ENCODE results near the gene EFHC1.
"Not testable (repeated sequence)": the region's sequence is repeated elsewhere in the genome, so short reads cannot be mapped to it uniquely, and the experiment has no call there.

EFHC1 gene, protein sequence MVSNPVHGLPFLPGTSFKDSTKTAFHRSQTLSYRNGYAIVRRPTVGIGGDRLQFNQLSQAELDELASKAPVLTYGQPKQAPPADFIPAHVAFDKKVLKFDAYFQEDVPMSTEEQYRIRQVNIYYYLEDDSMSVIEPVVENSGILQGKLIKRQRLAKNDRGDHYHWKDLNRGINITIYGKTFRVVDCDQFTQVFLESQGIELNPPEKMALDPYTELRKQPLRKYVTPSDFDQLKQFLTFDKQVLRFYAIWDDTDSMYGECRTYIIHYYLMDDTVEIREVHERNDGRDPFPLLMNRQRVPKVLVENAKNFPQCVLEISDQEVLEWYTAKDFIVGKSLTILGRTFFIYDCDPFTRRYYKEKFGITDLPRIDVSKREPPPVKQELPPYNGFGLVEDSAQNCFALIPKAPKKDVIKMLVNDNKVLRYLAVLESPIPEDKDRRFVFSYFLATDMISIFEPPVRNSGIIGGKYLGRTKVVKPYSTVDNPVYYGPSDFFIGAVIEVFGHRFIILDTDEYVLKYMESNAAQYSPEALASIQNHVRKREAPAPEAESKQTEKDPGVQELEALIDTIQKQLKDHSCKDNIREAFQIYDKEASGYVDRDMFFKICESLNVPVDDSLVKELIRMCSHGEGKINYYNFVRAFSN

DNA sequence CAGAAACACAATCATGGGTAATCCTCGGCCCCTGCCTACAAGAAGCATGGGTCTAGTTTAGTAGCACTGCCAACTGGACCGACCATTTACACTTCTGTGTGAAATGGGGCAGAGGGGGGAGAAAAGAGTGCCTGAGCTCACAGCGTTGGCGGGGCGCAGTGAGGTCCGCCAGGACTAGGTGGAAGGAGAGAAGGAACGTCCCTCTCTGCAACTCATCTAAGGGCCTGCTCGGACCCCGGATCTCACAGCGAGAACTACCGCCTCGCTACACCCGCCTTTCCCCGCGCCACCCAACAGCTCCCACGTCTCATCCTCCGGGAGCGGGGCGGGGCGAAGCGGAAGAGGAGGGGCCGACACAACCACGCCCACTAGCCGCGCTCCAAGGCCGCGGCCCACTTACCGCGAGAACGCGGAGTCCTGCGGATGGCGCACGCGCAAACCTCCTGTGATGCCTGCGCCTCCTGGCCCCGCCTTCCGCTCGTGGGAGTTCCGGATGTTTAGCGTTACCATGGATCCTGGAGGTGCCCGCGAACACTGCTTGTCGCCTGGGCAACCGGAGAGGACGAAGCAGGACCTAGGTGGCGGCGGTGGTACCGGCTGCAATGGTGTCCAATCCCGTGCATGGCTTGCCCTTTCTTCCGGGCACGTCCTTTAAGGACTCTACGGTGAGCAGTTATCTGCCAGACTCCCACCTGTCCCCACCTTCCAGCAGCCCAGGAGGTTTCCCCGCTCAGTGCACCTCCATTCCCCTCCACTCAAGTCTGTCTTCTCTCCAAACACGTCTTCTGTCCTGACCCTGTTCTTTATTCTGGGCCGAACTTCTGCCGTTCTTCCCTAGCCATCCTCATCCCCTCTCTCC is at the start of gene EFHC1:
EFHC1 (plus strand) TSS at position 534 of the 859 bp plus-strand sequence; CDS start at position 603, 69 bp downstream.
- in situ Hi-C loops (cut with HindIII; ENCODE audit: low pct_ligation_motif_present, low pct_unique_long_range_greater_than_20kb, low sequenced_read_pairs) = loop anchor here (25.0 kb wide), 1 partner anchor 242 kb away; the partner anchor contains the start of gene TMEM14A
- peak; percentile 97 for DNase-seq

GRCh38 chr6:52371656-52372191 is 48.4 kb upstream of the EFHC1 start:
- in situ Hi-C loops (cut with HindIII; ENCODE audit: low pct_ligation_motif_present, low pct_unique_long_range_greater_than_20kb, low sequenced_read_pairs) = no loop called here
- DNase-seq = no peak

DNA sequence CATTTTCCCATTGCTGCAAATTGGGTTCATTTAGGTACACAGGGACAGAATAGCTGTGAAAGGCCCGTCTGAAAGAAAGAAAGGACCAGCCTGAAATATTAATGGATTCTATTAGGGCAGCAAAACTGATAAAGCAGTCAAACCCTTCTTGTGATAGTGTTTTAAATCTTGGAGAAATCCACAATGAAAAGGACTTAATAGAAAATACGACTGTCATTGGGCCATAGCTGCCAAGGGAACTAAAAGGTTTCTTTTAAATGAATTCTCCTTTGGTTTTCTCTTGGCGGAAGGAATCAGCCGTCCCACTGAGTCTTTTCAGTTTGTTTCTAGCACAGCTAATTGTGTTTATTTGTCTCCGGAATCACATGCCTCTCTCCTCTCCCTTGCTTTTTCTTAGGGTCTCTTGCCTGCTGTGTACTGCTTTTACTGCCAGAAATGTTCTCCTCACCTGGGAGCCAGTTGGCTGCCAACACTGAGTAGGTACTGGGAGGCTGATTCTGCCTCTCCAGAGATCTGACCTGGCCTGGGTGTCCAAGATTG is 46.9 kb upstream of the EFHC1 start:
- no peak for DNase-seq
- in situ Hi-C loops (cut with HindIII; ENCODE audit: low pct_ligation_motif_present, low pct_unique_long_range_greater_than_20kb, low sequenced_read_pairs) = no loop called here

DNA sequence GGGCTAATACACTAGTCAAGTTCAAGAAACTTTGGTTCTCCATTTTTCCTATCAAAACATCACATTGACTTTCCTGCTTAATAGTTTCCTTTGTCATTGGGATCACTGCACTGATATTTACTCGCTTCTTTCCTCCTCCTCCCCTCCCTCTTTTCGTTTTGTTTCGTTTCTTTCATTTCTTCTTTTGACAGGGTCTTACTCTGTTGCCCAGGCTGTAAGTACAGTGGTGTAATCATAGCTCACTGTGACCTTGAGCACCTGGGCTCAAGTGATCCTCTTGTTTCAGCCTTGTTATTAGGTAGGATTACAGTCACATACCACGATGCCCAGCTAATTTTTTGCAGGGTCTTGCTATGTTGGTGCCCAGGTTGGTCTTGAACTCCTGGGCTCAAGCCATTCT is 45.9 kb upstream of the EFHC1 start:
- no peak for DNase-seq
- in situ Hi-C loops (cut with HindIII; ENCODE audit: low pct_ligation_motif_present, low pct_unique_long_range_greater_than_20kb, low sequenced_read_pairs) = no loop called here

DNA sequence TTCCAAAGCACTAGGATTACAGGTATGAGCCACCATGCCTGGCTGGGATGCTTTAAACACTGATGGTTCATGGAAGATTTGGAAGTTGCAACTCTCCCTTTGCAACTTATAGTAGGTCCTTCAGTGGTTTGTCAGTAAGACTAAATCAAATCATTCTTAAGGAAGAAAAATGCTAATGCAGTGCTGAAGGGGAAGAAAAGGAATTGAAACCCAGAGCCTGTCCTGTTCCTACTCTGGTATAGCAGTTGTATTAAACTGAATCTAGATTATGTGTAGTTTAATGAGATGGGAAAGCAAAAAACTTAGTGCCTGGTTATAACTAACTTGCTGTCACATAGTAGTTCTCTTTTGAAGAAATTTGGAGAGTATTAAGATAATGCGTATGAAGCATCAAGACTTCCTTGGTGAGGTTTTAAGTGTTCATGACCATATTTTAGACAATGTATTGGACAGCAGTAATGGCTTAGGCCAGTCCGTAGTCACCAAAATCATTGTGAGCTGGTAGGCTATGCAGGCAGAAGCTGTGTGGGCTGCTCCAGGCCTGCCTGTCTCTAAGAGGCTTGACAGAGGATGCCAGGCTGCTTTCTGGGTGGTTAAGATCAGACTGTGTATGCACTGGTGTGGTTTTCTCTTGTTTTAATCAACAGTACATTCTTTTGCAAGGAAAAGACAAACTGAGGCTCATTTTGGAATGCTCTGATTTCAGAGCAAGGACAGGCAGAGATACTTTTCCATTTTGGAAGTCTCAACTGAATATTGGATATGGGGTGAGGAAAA is 44.2 kb upstream of the EFHC1 start:
- in situ Hi-C loops (cut with HindIII; ENCODE audit: low pct_ligation_motif_present, low pct_unique_long_range_greater_than_20kb, low sequenced_read_pairs) = loop anchor here (25.0 kb wide), 1 partner anchor 89 kb away; the partner anchor contains the start of gene MCM3
- DNase-seq = no peak

DNA sequence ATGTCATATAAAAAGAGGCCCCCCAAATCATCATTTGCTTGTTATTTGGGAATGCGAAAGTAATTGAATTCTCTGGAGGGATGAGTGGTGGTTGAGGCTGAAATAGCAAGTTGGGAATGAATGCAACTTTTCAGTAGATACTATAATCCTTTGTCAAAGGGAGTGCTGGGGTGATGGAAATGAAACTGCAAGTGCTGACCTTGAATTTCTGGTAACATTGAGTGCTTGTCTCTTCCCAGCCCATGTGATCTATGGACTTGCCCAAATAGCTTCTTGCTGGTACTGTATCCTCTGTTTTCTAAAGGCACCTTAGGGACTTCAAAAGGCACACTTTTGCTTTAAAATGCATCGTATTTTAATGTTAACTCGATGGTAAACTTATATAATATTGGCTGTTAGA is 43.4 kb upstream of the EFHC1 start:
- in situ Hi-C loops (cut with HindIII; ENCODE audit: low pct_ligation_motif_present, low pct_unique_long_range_greater_than_20kb, low sequenced_read_pairs) = loop anchor here (25.0 kb wide), 1 partner anchor 89 kb away; the partner anchor contains the start of gene MCM3

DNA sequence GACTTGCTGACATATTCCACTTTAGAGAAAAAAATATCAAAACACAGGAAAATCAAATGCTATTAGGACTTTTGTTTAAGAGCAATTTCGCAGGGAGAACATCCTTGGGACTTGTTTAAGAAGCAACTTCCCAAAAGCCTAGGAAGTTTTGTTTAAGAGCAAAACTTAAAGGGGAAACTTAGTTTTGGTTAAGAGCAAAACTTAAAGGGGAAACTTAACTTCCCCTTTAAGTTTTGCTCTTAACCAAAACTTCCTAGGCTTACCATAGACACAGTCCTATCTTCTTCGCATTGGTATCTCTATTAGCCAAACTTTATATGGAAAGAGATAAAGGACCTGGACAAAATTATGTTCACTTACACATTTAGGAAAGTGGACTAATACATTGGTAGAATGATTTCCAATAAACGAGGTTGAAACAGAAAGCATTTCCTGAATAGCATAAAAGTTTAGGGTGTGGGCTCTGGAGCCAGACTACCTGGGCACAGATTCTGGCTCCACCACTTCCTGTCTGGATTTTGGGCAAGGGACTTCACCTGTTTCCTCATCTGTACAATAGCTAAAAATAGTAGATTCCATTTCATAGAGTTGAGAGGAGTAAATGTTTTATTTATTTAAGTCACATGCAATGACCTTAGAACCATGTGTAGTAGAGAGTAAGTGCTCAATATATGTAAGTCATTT is 42.5 kb upstream of the EFHC1 start:
- in situ Hi-C loops (cut with HindIII; ENCODE audit: low pct_ligation_motif_present, low pct_unique_long_range_greater_than_20kb, low sequenced_read_pairs) = loop anchor here (25.0 kb wide), 1 partner anchor 90 kb away; the partner anchor contains the start of gene MCM3
- DNase-seq = no peak

More for the DNA sequence above, 43.4 kb upstream of the EFHC1 start:
- no peak for DNase-seq

- no peak for DNase-seq
- in situ Hi-C loops (cut with HindIII; ENCODE audit: low pct_ligation_motif_present, low pct_unique_long_range_greater_than_20kb, low sequenced_read_pairs) = loop anchor here (25.0 kb wide), 1 partner anchor 94 kb away; the partner anchor contains the start of gene MCM3
Observed at GRCh38 chr6:52381249-52381648, 38.9 kb upstream of the EFHC1 start.

- in situ Hi-C loops (cut with HindIII; ENCODE audit: low pct_ligation_motif_present, low pct_unique_long_range_greater_than_20kb, low sequenced_read_pairs) = loop anchor here (25.0 kb wide), 1 partner anchor 97 kb away; the partner anchor contains the start of gene MCM3
- no peak for DNase-seq
Observed at GRCh38 chr6:52384145-52384766, 35.9 kb upstream of the EFHC1 start.

- in situ Hi-C loops (cut with HindIII; ENCODE audit: low pct_ligation_motif_present, low pct_unique_long_range_greater_than_20kb, low sequenced_read_pairs) = loop anchor here (25.0 kb wide), 1 partner anchor 98 kb away; the partner anchor contains the start of gene MCM3
- no peak for DNase-seq
Observed at GRCh38 chr6:52385074-52385473, 35.1 kb upstream of the EFHC1 start.

GRCh38 chr6:52388119-52388518 is 32.0 kb upstream of the EFHC1 start:
- DNase-seq = not testable (repeated sequence)
- in situ Hi-C loops (cut with HindIII; ENCODE audit: low pct_ligation_motif_present, low pct_unique_long_range_greater_than_20kb, low sequenced_read_pairs) = loop anchor here (25.0 kb wide), 1 partner anchor 101 kb away; the partner anchor contains the start of gene MCM3

DNA sequence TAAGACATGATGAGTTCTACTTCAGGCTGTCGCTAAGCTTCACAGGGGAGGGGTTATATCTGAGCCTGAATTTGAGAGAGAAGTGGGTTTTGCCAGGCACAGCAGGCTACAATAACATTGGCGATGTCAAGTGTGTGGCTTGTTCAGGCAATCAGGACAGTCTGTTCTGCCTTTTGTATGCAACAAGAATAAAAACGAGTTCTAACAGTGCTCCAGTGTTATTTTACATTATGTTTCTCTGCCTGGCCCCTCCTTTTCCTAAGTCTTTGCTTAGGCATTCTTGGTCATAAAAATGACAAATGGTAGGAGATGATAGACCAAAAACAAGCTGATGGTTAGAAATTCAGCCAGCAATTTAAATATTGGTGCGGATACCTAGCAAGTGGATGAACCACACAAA is 31.4 kb upstream of the EFHC1 start:
- DNase-seq = no peak
- in situ Hi-C loops (cut with HindIII; ENCODE audit: low pct_ligation_motif_present, low pct_unique_long_range_greater_than_20kb, low sequenced_read_pairs) = loop anchor here (25.0 kb wide), 1 partner anchor 101 kb away; the partner anchor contains the start of gene MCM3

GRCh38 chr6:52389264-52389625 is 30.9 kb upstream of the EFHC1 start:
- in situ Hi-C loops (cut with HindIII; ENCODE audit: low pct_ligation_motif_present, low pct_unique_long_range_greater_than_20kb, low sequenced_read_pairs) = loop anchor here (25.0 kb wide), 1 partner anchor 102 kb away; the partner anchor contains the start of gene MCM3
- no peak for DNase-seq

GRCh38 chr6:52389626-52390360 is 30.3 kb upstream of the EFHC1 start:
- DNase-seq = peak; percentile 65
- in situ Hi-C loops (cut with HindIII; ENCODE audit: low pct_ligation_motif_present, low pct_unique_long_range_greater_than_20kb, low sequenced_read_pairs) = loop anchor here (25.0 kb wide), 1 partner anchor 102 kb away; the partner anchor contains the start of gene MCM3

DNA sequence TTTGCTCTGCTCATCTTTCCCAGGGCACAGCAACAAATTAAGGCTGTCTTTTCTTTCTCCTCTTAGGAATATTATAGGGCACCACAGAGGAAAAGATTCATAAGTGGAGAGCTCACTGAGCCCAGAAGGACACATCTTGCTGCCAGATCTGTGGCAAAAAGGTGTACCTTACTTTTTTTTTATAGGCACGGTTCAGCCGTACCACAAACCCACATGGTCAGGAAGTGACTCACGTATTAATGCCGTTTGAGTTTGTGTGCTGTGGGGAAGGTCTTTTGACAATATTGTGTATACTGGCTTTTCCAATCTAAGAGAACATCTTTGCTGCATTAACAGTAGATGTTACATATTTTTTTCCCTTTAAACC is 29.8 kb upstream of the EFHC1 start:
- in situ Hi-C loops (cut with HindIII; ENCODE audit: low pct_ligation_motif_present, low pct_unique_long_range_greater_than_20kb, low sequenced_read_pairs) = loop anchor here (25.0 kb wide), 1 partner anchor 103 kb away; the partner anchor contains the start of gene MCM3
- peak; percentile 61 for DNase-seq
